ENCODE results near the gene TRIM7. TPM values are rescaled to one million over a fixed set of nuclear protein-coding genes. Genes with fewer than 3 reads are reported as not detected.

TRIM7 gene
- total and polyA plus RNA-seq, 9 of the 15 experiments (the other 6 are each of a cell fraction or from before 2014, with no cell fraction given), result 2.6 to 14.9 (median 8.9) TPM

DNA sequence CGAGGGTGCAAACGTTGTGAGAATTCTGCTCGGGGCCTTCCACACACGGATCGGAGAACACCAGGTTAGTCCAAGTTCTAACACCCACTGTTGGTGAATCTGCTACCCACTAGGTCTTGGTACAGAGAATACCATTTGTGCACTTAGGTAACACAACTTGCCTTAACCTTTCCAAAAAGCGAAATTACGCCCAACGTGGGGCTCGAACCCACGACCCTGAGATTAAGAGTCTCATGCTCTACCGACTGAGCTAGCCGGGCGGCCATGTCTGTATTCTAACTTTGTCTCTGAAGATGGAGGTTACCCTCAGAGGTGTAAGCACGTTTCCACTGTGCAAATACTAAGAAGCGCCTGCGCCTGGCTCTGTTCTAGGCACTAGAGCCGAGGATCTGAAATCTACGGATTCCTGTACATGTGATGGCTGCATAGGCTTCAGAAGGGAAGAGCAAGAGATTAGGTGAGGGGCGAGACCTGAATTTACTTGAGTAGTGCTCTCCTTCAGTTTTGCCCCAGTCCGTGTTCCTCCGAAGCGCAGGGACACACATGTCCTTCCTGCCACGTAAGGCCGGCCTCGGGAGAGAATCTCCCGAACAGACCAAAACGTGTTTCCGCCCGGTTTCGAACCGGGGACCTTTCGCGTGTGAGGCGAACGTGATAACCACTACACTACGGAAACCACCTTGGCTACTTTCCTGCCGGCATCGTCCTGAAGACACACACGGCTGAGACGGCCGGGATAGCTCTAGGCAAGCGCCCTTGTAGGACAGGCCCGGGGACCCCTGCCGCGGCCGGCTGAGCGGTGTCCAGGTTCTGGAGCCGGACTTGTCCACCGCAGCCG, 17.0 kb upstream of the TRIM7 start (continued):
- TF ChIP-seq, protein P1, sequence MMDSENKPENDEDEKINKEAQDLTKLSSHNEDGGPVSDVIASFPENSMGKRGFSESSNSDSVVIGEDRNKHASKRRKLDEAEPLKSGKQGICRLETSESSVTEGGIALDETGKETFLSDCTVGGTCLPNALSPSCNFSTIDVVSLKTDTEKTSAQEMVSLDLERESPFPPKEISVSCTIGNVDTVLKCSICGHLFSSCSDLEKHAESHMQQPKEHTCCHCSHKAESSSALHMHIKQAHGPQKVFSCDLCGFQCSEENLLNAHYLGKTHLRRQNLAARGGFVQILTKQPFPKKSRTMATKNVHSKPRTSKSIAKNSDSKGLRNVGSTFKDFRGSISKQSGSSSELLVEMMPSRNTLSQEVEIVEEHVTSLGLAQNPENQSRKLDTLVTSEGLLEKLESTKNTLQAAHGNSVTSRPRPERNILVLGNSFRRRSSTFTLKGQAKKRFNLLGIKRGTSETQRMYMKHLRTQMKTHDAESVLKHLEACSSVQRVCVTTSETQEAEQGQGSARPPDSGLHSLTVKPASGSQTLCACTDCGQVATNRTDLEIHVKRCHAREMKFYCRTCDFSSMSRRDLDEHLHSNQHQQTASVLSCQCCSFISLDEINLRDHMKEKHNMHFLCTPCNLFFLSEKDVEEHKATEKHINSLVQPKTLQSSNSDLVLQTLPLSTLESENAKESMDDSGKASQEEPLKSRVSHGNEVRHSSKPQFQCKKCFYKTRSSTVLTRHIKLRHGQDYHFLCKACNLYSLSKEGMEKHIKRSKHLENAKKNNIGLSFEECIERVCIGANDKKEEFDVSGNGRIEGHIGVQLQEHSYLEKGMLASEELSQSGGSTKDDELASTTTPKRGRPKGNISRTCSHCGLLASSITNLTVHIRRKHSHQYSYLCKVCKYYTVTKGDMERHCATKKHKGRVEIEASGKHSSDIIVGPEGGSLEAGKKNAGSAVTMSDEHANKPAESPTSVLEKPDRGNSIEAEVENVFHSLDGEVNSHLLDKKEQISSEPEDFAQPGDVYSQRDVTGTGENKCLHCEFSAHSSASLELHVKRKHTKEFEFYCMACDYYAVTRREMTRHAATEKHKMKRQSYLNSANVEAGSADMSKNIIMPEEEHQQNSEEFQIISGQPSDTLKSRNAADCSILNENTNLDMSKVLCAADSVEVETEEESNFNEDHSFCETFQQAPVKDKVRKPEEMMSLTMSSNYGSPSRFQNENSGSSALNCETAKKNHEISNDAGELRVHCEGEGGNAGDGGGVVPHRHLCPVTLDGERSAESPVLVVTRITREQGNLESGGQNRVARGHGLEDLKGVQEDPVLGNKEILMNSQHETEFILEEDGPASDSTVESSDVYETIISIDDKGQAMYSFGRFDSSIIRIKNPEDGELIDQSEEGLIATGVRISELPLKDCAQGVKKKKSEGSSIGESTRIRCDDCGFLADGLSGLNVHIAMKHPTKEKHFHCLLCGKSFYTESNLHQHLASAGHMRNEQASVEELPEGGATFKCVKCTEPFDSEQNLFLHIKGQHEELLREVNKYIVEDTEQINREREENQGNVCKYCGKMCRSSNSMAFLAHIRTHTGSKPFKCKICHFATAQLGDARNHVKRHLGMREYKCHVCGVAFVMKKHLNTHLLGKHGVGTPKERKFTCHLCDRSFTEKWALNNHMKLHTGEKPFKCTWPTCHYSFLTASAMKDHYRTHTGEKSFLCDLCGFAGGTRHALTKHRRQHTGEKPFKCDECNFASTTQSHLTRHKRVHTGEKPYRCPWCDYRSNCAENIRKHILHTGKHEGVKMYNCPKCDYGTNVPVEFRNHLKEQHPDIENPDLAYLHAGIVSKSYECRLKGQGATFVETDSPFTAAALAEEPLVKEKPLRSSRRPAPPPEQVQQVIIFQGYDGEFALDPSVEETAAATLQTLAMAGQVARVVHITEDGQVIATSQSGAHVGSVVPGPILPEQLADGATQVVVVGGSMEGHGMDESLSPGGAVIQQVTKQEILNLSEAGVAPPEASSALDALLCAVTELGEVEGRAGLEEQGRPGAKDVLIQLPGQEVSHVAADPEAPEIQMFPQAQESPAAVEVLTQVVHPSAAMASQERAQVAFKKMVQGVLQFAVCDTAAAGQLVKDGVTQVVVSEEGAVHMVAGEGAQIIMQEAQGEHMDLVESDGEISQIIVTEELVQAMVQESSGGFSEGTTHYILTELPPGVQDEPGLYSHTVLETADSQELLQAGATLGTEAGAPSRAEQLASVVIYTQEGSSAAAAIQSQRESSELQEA (IDR thresholded peaks at IDR 0.05; ENCODE audit: low read depth), result peak; percentile 78
- TF ChIP-seq TCF7L2 (IDR thresholded peaks at IDR 0.05; ENCODE audit: low read depth, low read length), result no peak
